GM19324 (cell line): ENCODE results near the gene FBXO34.
"Not testable (repeated sequence)": the region's sequence is repeated elsewhere in the genome, so short reads cannot be mapped to it uniquely, and the experiment has no call there.

Source experiments
- ATAC-seq: cut with Tn5 transposase; IDR thresholded peaks from one replicate; pipeline ENCODE4 v1.9.1; 2021; ENCODE audit warnings: mild to moderate bottlenecking, moderate library complexity; ENCODE audit not compliant: unreplicated experiment, low FRiP score

FBXO34 gene

GRCh38 chr14:55373784-55374705 lies 102.8 kb downstream of the FBXO34 start:
- no peak for ATAC-seq

DNA sequence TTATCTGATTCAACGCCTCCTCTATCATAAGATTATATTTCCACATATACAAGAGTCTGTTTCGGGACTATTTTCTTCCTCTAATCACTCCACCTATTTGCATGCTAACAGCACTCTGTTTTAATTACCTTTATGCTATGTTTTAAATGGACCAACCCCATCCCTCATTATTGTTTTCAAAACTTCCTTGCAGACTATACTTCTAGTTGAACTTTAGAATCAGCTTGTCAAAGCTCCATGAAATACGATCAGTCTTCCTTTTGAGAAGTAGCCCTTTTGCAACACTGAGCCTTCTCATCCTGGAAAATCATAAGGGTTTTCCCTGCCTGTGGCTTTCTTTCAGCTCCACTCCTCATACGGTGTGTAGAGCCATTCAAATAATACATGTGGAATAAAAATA lies 103.5 kb downstream of the FBXO34 start:
- no peak for ATAC-seq

GRCh38 chr14:55377236-55377635 lies 106.0 kb downstream of the FBXO34 start:
- no peak for ATAC-seq

GRCh38 chr14:55381040-55381439 lies 109.8 kb downstream of the FBXO34 start:
- ATAC-seq = no peak

GRCh38 chr14:55381561-55381960 lies 110.3 kb downstream of the FBXO34 start:
- no peak for ATAC-seq

- ATAC-seq = no peak
These were observed 111.3 kb downstream of the FBXO34 start for GRCh38 chr14:55382483-55382882.

DNA sequence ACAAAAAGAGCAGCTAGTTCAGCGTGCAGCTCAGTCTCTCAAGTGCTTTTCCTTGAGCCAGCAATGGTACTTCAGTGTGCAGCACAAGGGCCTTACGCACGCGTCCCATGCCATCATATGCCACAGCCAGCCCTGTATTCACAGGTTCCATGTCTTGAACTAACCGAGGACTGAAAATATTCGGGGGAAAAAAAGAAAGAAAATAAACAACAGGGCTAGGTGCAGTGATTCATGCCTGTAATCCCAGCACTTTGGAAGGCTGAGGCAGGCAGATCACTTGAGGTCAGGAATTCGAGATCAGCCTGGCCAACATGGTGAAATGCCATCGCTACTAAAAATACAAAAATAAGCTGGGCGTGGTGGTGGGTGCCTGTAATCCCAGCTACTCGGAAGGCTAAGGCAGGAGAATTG lies 111.8 kb downstream of the FBXO34 start:
- not testable (repeated sequence) for ATAC-seq

DNA sequence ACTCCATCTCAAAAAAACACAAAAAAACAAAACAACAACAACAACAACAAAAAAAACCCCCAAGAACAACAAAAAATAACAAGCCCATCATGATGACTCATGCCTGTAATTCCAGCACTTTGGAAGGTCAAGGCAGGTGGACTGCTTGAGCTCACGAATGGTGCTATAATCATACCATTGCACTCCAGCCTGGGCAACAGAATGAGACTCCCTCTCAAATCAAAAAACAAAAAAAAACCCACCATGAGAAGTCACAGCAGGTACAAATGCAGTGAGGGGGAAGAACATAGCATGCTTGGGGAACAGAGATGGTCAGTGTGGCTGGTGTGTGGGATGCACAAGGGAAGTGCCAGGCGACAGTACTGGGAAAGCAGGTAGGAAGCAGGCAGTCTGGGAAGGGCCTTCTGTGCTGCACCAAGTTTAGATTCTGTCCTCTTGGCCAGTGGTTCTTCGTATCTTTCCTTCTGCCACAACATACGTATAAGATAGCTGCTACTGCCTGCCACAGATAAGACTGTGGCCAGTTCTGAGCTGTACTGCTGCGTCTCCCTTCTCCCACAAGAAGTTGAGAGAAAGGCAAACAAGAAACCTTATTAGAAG lies 112.4 kb downstream of the FBXO34 start:
- ATAC-seq = no peak

DNA sequence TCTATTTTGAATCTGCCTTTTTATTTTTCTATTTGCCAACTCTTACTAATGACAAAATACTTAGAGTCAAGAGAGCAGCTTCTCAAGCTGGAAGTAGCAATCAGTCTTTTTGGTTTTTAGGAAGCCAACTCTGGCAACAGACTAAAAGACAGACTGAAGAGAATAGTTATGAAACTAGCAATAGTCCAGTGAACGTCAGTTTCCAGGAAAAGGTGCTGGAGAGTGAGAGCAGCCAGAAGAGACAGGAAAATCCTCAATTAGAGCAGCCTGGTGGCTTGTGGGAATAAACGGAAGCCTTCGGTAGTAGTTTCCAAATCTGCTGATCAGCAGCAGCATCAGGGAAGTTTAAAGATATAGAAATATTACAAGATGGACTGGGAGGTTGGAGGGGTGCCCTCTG lies 113.3 kb downstream of the FBXO34 start:
- no peak for ATAC-seq

DNA sequence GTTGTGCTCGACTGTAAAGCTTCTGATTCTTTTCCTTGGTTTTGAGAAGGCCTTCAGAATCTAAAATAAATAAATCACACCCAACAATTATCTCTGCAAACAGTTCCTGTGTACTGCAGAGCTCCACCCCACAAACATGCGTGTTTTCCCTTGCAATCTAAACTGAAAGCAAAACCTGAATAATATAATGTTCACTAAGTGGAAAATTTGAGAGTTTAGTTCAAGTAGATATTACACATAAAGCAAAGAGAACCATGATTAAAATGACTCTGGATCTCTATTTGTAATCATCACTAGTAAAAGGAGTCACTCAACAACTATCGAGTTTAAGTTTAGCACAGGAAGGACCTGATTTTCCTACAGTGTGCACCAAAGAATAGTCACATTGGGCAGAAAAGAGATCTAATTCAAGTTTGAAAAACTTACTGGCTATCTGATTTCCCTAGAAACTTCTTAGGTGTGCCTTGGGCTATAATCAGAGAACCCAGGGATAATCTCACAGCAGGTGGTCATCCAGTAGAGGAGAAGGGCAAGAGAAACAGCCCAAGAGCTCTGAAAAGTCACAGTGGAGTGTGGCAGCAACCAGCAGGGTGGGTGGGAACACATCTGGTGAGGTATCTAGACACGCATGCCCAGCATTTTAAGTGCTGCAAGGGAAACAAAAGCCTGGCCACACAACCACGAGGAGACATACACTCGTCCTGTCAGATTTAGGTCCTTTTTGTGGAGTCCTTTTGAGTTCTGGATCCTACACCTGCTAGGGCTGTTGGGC lies 115.0 kb downstream of the FBXO34 start:
- no peak for ATAC-seq

DNA sequence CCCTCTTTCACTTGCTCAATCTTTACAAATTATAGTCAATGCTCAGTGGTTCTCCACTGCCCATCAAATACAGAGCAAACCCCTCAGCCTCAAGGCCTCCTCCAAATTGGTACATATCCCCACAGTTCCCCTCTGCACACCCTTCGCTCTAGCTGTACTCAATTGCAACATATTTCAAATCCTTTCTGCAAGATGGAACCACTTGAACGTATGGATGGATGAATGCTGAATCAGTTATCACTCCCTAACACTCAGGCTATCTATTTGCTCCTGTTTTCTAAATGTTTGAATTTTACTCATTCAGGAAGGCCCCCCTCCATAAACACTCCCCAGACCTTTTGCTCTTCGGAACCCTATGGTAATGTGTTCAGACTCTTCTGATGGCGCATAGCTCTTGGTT lies 115.9 kb downstream of the FBXO34 start:
- ATAC-seq = no peak

DNA sequence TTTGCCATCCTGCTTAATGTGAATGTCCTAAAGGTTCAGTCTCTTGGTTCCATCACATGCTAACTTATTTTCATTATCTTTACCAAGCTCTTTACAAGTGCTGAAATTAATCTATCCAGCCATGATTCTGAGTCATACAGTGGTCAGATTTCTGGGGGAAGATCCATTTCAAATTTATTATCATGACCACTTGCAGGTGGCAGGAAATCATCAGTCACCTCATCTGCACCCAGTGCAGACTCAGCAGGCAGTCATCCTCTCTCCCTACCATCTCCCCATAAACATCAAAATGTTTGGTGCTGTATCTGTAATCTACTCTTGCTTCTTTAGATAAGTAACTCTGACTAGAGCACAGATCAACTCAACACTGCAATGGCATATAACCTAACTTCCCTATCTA lies 116.9 kb downstream of the FBXO34 start:
- no peak for ATAC-seq

GRCh38 chr14:55389330-55389729 lies 118.1 kb downstream of the FBXO34 start:
- ATAC-seq = no peak

- ATAC-seq = no peak
These were observed 127.5 kb downstream of the FBXO34 start for GRCh38 chr14:55398679-55399078.

- ATAC-seq = no peak
These were observed 128.0 kb downstream of the FBXO34 start for GRCh38 chr14:55399183-55399582.

DNA sequence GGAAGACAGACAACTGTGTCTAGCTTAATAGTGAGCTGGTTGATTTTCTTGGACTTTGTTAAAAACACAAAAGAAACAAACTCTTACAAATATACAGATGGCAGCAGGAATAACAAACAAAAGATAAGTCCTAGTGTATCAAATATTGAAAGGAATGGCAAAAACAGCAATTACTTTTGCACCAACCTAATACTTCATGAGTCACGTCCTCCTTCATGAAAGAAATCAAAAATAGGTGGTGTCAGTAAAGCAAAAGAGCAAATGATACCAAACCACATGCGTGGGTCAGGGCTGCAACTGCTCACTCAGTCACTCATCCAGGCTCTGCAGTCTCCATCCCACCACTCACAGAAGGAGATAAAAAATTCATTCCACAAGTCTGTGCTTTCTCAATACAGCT lies 128.6 kb downstream of the FBXO34 start:
- no peak for ATAC-seq

DNA sequence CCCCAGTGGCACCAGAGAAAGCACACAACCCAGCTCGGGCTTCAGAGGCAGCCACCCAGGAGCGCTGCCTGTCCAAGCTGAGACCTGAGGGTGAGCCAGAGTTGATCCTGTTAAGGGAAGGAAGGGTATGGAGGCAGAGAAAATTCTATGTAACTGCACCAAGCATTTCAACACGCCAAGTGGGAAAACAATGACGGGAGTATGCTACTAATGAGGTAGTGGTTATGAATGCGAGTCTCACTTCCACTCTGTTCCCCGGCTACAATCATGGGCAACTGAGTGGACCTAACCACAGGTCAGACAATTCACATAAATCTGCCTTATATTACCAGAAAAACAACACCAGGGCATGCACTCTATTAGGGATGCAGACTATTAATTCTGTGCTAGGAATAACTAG lies 130.5 kb downstream of the FBXO34 start:
- ATAC-seq = no peak
